Progenitor cell of endocrine pancreas (in vitro differentiated cells): ENCODE results near the gene CNGA1. TPM values are rescaled to one million over a fixed set of nuclear protein-coding genes. Genes with fewer than 3 reads are reported as not detected.

Experiments used
- DNase-seq: peaks from one replicate; pipeline ENCODE4 v3.0.0; 2021; ENCODE audit warnings: low spot score; ENCODE audit not compliant: unreplicated experiment
- H3K27ac Mint-ChIP-seq: 2 replicates; pipeline ENCODE4 v1.8.0; 2021; ENCODE audit warnings: mild to moderate bottlenecking, moderate library complexity, mixed read lengths
- H3K27me3 Mint-ChIP-seq: 2 replicates; pipeline ENCODE4 v1.8.0; 2021; ENCODE audit warnings: mixed read lengths
- H3K36me3 Mint-ChIP-seq: 2 replicates; pipeline ENCODE4 v1.8.0; 2022; ENCODE audit warnings: mixed read lengths; ENCODE audit not compliant: insufficient read depth
- H3K4me1 Mint-ChIP-seq: 2 replicates; pipeline ENCODE4 v1.8.0; 2021; ENCODE audit warnings: low read depth, mixed read lengths
- H3K4me3 Mint-ChIP-seq: 2 replicates; pipeline ENCODE4 v1.8.0; 2021; ENCODE audit warnings: low read depth, mild to moderate bottlenecking, moderate library complexity, mixed read lengths
- H3K9me3 Mint-ChIP-seq: 2 replicates; pipeline ENCODE4 v1.8.0; 2021; ENCODE audit warnings: low read depth, mixed read lengths
- total RNA-seq: library from RNA; stranded (reverse); gene quantifications from 2 replicates; pipeline ENCODE4 v1.2.1, GENCODE V29; 2021
- TF ChIP-seq, protein P1 (sequence below): fragments of 200-600 bp; sonication (generic); IDR thresholded peaks from one replicate; pipeline ENCODE4 v1.5.0; 2021; ENCODE audit warnings: antibody characterized with exemption, mild to moderate bottlenecking; ENCODE audit not compliant: unreplicated experiment

Gene CNGA1
- total RNA-seq, 1 donor from 2014 or later, result 1.6 TPM

DNA sequence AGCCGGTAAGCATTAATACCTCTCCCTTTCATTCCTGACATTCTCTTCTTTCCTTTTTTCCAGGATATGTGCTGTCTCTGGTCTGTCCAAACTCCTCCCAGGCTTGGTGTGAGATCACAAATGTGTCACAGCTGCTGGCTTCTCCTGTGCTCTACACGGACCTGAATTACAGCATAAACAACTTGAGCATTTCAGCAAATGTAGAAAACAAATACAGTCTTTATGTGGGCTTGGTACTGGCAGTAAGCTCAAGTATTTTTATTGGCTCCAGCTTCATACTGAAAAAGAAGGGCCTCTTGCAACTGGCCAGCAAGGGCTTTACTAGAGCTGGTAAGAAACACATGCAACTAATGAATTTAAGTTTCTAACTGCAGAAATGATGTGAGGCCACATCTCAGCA is 8.5 kb upstream of the CNGA1 start:
- Mint-ChIP-seq H3K27ac (peak overlapping the region; percentile 19), H3K36me3 (peaks cover 26% of the 10 kb centered on the region), H3K9me3 (no peaks in the 10 kb centered on the region), H3K27me3 (no peaks in the 10 kb centered on the region), H3K4me1 (peaks cover 7% of the 10 kb centered on the region), H3K4me3 (no peak overlapping the region)
- DNase-seq, result no peak
- TF ChIP-seq, protein P1, sequence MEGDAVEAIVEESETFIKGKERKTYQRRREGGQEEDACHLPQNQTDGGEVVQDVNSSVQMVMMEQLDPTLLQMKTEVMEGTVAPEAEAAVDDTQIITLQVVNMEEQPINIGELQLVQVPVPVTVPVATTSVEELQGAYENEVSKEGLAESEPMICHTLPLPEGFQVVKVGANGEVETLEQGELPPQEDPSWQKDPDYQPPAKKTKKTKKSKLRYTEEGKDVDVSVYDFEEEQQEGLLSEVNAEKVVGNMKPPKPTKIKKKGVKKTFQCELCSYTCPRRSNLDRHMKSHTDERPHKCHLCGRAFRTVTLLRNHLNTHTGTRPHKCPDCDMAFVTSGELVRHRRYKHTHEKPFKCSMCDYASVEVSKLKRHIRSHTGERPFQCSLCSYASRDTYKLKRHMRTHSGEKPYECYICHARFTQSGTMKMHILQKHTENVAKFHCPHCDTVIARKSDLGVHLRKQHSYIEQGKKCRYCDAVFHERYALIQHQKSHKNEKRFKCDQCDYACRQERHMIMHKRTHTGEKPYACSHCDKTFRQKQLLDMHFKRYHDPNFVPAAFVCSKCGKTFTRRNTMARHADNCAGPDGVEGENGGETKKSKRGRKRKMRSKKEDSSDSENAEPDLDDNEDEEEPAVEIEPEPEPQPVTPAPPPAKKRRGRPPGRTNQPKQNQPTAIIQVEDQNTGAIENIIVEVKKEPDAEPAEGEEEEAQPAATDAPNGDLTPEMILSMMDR, result no peak

GRCh38 chr4:48024522-48024921 is 8.0 kb upstream of the CNGA1 start:
- peaks cover 26% of the 10 kb centered on the region for H3K36me3 Mint-ChIP-seq
- no peak overlapping the region for H3K27ac Mint-ChIP-seq
- peaks cover 7% of the 10 kb centered on the region for H3K4me1 Mint-ChIP-seq
- TF ChIP-seq, protein P1, result no peak
- no peak for DNase-seq
- no peak overlapping the region for H3K4me3 Mint-ChIP-seq
- no peaks in the 10 kb centered on the region for H3K9me3 Mint-ChIP-seq
- no peaks in the 10 kb centered on the region for H3K27me3 Mint-ChIP-seq

GRCh38 chr4:48022192-48022799 is 5.8 kb upstream of the CNGA1 start:
- DNase-seq, result no peak
- peaks cover 9% of the 10 kb centered on the region for H3K36me3 Mint-ChIP-seq
- TF ChIP-seq, protein P1, result no peak
- no peaks in the 10 kb centered on the region for H3K9me3 Mint-ChIP-seq
- H3K27me3 Mint-ChIP-seq, result no peaks in the 10 kb centered on the region
- H3K27ac Mint-ChIP-seq, result no peak overlapping the region
- H3K4me3 Mint-ChIP-seq, result no peak overlapping the region
- H3K4me1 Mint-ChIP-seq, result peaks cover 17% of the 10 kb centered on the region

DNA sequence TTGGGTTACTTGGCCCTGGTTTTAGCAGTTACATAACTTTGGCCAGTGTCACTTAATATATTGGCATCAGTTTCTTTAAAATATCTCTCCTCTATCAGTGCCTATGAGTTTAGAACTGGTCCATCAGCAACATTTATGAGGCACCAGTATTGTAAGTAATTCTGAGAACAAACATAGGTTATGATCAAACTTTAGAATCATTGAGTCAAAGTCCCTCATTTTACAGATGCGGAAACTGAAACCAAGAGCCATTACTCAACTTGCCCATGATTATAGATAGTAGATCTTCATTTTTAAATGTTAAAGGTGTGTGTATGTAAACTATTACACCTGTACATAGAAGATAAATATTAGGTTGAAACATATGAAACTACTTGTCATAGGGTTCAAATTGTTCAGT is 4.6 kb upstream of the CNGA1 start:
- TF ChIP-seq, protein P1, result no peak
- peaks cover 6% of the 10 kb centered on the region for H3K36me3 Mint-ChIP-seq
- H3K9me3 Mint-ChIP-seq, result no peaks in the 10 kb centered on the region
- DNase-seq, result no peak
- peaks cover 18% of the 10 kb centered on the region for H3K4me1 Mint-ChIP-seq
- H3K4me3 Mint-ChIP-seq, result no peak overlapping the region
- H3K27me3 Mint-ChIP-seq, result no peaks in the 10 kb centered on the region
- no peak overlapping the region for H3K27ac Mint-ChIP-seq

- H3K36me3 Mint-ChIP-seq, result peaks cover 7% of the 10 kb centered on the region
- peaks cover 5% of the 10 kb centered on the region for H3K9me3 Mint-ChIP-seq
- H3K4me1 Mint-ChIP-seq, result peaks cover 16% of the 10 kb centered on the region
- TF ChIP-seq, protein P1, result no peak
- no peaks in the 10 kb centered on the region for H3K27me3 Mint-ChIP-seq
- no peak overlapping the region for H3K27ac Mint-ChIP-seq
- H3K4me3 Mint-ChIP-seq, result peak overlapping the region; percentile 47
- DNase-seq, result no peak
These were observed 1.6 kb upstream of the CNGA1 start for GRCh38 chr4:48018112-48018511.
